Activated naive CD4-positive, alpha-beta T cell treated with anti-CD3 and anti-CD28 coated beads, Interleukin-2, amount 10 ng/mL, durations not matched to agents 7 days and 5 days (primary cell): ENCODE data around the gene SCUBE1.

Experiments
- CTCF ChIA-PET: fragments of 350-600 bp; sonication (Branson Sonifier 250); formaldehyde crosslinking; loops from one replicate; lab custom pipeline; 2021; ENCODE audit warnings: antibody characterized with exemption; lab: Charles Lee
- DNase-seq: peaks from one replicate; pipeline ENCODE4 v3.0.0-alpha.2; 2020
- H3K27ac Mint-ChIP-seq: one replicate; pipeline ENCODE4 v1.8.0; 2021; ENCODE audit warnings: mild to moderate bottlenecking, moderate library complexity, mixed read lengths
- H3K27me3 Mint-ChIP-seq: one replicate; pipeline ENCODE4 v1.8.0; 2021; ENCODE audit warnings: mild to moderate bottlenecking, mixed read lengths
- H3K36me3 Mint-ChIP-seq: one replicate; pipeline ENCODE4 v1.8.0; 2021; ENCODE audit warnings: mixed read lengths
- H3K4me1 Mint-ChIP-seq: one replicate; pipeline ENCODE4 v1.8.0; 2021; ENCODE audit warnings: mixed read lengths
- H3K4me3 Mint-ChIP-seq: one replicate; pipeline ENCODE4 v1.8.0; 2021; ENCODE audit warnings: mild to moderate bottlenecking, moderate library complexity, mixed read lengths
- H3K9me3 Mint-ChIP-seq: one replicate; pipeline ENCODE4 v1.8.0; 2021; ENCODE audit warnings: mixed read lengths

The SCUBE1 gene

DNA sequence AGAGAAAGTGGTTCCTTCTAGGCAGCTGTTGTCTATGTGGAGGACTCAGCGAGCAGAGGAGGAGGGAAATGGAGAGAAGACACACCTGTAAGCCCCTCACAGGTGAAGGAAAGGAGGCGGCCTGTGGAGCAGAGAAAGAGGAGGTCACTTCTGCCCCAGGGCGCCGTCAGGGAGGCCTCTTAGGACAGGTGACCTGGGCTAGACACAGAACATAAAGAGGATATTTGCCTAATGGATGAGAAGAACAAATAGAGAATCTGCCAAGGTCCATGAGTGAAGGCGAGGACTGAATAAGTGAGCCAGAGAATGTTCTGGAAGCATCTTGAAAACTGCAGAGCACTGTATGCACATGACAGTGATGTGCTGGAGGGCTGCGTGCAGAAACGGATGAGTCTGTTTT lies 2.2 kb upstream of the SCUBE1 start:
- Mint-ChIP-seq H3K9me3 (no peaks in the 10 kb centered on the region), H3K27ac (no peak overlapping the region), H3K4me1 (peaks cover 19% of the 10 kb centered on the region), H3K36me3 (no peaks in the 10 kb centered on the region), H3K4me3 (no peak overlapping the region), H3K27me3 (peaks cover 82% of the 10 kb centered on the region)
- CTCF ChIA-PET: interaction anchor here (0.8 to 5.5 kb wide), 19 partner anchors 9 to 115 kb away, joined by 3 to 197 read pairs (median 7); no protein-coding TSS in a partner anchor
- no peak for DNase-seq

DNA sequence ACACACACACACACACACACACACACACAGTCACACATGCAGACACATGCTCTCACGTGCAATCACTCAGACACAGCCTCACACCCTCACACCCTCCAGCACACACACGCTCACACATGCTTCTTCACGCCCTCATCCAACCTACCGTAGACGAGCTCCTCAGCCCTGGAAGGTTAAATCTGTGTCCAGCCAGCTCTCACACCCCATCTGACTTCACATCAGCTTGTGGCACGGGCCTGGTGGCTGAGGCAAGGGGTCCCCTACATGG lies 1.3 kb upstream of the SCUBE1 start:
- H3K9me3 Mint-ChIP-seq: no peaks in the 10 kb centered on the region
- H3K27me3 Mint-ChIP-seq: peaks cover 78% of the 10 kb centered on the region
- H3K36me3 Mint-ChIP-seq: no peaks in the 10 kb centered on the region
- DNase-seq: no peak
- no peak overlapping the region for H3K27ac Mint-ChIP-seq
- CTCF ChIA-PET: interaction anchor here (4.5 to 5.5 kb wide), 2 partner anchors 73 to 114 kb away, joined by 125 to 197 read pairs; no protein-coding TSS in a partner anchor
- H3K4me3 Mint-ChIP-seq: no peak overlapping the region
- peaks cover 19% of the 10 kb centered on the region for H3K4me1 Mint-ChIP-seq

- Mint-ChIP-seq H3K27me3 (peaks cover 78% of the 10 kb centered on the region), H3K4me3 (no peak overlapping the region), H3K4me1 (peaks cover 19% of the 10 kb centered on the region), H3K36me3 (no peaks in the 10 kb centered on the region), H3K9me3 (no peaks in the 10 kb centered on the region), H3K27ac (no peak overlapping the region)
- CTCF ChIA-PET: interaction anchor here (4.5 to 5.5 kb wide), 2 partner anchors 72 to 114 kb away, joined by 125 to 197 read pairs; no protein-coding TSS in a partner anchor
- DNase-seq: no peak
Measured at GRCh38 chr22:43343670-43344519, 723 bp upstream of the SCUBE1 start.

- no peaks in the 10 kb centered on the region for H3K36me3 Mint-ChIP-seq
- peaks cover 19% of the 10 kb centered on the region for H3K4me1 Mint-ChIP-seq
- CTCF ChIA-PET: interaction anchor here (5.5 kb wide), 1 partner anchor 71 kb away, joined by 197 read pairs; no protein-coding TSS in a partner anchor
- H3K4me3 Mint-ChIP-seq: no peak overlapping the region
- no peak for DNase-seq
- peaks cover 72% of the 10 kb centered on the region for H3K27me3 Mint-ChIP-seq
- no peaks in the 10 kb centered on the region for H3K9me3 Mint-ChIP-seq
- H3K27ac Mint-ChIP-seq: no peak overlapping the region
Measured at GRCh38 chr22:43342347-43343261, 568 bp downstream of the SCUBE1 start.

GRCh38 chr22:43341565-43341964 lies 1.6 kb downstream of the SCUBE1 start:
- Mint-ChIP-seq H3K4me1 (peaks cover 19% of the 10 kb centered on the region), H3K27me3 (peaks cover 68% of the 10 kb centered on the region), H3K27ac (no peak overlapping the region), H3K9me3 (no peaks in the 10 kb centered on the region), H3K4me3 (no peak overlapping the region), H3K36me3 (no peaks in the 10 kb centered on the region)
- CTCF ChIA-PET: interaction anchor here (1.9 to 2.2 kb wide), 2 partner anchors 68 to 110 kb away, joined by 8 to 13 read pairs; no protein-coding TSS in a partner anchor
- no peak for DNase-seq

- Mint-ChIP-seq H3K4me1 (peaks cover 8% of the 10 kb centered on the region), H3K4me3 (no peak overlapping the region), H3K27me3 (peaks cover 43% of the 10 kb centered on the region), H3K36me3 (no peaks in the 10 kb centered on the region), H3K9me3 (no peaks in the 10 kb centered on the region), H3K27ac (no peak overlapping the region)
- CTCF ChIA-PET: no interaction called here
- no peak for DNase-seq
Measured at GRCh38 chr22:43338766-43339345, 4.3 kb downstream of the SCUBE1 start.

GRCh38 chr22:43337946-43338345 lies 5.2 kb downstream of the SCUBE1 start:
- Mint-ChIP-seq H3K27ac (no peak overlapping the region), H3K4me1 (peaks cover 8% of the 10 kb centered on the region), H3K9me3 (no peaks in the 10 kb centered on the region), H3K36me3 (no peaks in the 10 kb centered on the region), H3K4me3 (no peak overlapping the region), H3K27me3 (peaks cover 47% of the 10 kb centered on the region)
- DNase-seq: no peak
- CTCF ChIA-PET: no interaction called here

GRCh38 chr22:43337385-43337784 lies 5.8 kb downstream of the SCUBE1 start:
- Mint-ChIP-seq H3K27me3 (peaks cover 49% of the 10 kb centered on the region), H3K36me3 (no peaks in the 10 kb centered on the region), H3K4me1 (peaks cover 6% of the 10 kb centered on the region), H3K27ac (no peak overlapping the region), H3K4me3 (no peak overlapping the region), H3K9me3 (no peaks in the 10 kb centered on the region)
- CTCF ChIA-PET: interaction anchor here (1.2 kb wide), 1 partner anchor 64 kb away, joined by 3 read pairs; no protein-coding TSS in a partner anchor
- no peak for DNase-seq

DNA sequence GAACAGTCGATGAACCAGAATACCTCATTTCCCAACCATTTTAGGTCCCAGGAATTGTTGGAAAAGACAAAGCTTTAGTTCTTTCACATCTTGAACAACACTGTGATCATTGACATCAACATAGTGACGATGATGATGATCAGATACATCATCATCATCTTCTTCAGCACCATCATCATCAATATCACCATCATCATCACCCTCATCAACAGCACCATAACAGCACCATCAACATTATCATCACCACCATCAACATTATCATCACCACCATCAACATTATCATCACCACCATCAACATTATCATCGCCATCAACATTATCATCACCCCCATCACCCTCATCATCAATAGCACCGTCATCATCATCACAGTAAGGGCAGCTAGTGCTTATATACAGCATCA lies 8.8 kb downstream of the SCUBE1 start:
- H3K36me3 Mint-ChIP-seq: no peaks in the 10 kb centered on the region
- no peaks in the 10 kb centered on the region for H3K9me3 Mint-ChIP-seq
- H3K27me3 Mint-ChIP-seq: peaks cover 25% of the 10 kb centered on the region
- DNase-seq: no peak
- CTCF ChIA-PET: no interaction called here
- no peak overlapping the region for H3K27ac Mint-ChIP-seq
- H3K4me1 Mint-ChIP-seq: peaks cover 4% of the 10 kb centered on the region
- H3K4me3 Mint-ChIP-seq: no peak overlapping the region

DNA sequence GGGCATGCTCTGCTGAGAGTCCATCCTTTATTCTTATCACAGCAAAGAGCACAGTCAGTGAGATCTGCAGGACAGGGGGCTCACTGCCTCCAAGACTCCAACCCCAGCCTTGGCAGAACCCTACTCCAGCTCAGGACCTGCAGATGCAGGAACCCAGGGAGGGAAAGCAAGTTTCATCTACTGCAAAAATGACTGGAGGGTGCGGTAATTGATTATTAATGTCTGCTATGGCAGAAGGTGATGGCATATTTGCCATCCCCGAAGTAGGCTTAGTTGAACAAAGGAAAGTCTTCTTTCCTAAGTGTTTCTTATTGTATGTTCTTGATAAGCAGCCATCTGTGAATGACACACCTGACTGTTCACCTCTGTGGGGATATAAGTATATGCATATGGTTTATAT lies 9.2 kb downstream of the SCUBE1 start:
- CTCF ChIA-PET: no interaction called here
- no peak overlapping the region for H3K4me3 Mint-ChIP-seq
- H3K27ac Mint-ChIP-seq: no peak overlapping the region

GRCh38 chr22:43333156-43333555 lies 10.0 kb downstream of the SCUBE1 start:
- Mint-ChIP-seq H3K4me1 (peaks cover 4% of the 10 kb centered on the region), H3K9me3 (no peaks in the 10 kb centered on the region), H3K27me3 (peaks cover 16% of the 10 kb centered on the region), H3K27ac (no peak overlapping the region), H3K36me3 (no peaks in the 10 kb centered on the region), H3K4me3 (no peak overlapping the region)
- CTCF ChIA-PET: no interaction called here
- DNase-seq: no peak

More for the DNA sequence above, 9.2 kb downstream of the SCUBE1 start:
- Mint-ChIP-seq H3K4me1 (peaks cover 4% of the 10 kb centered on the region), H3K9me3 (no peaks in the 10 kb centered on the region), H3K36me3 (no peaks in the 10 kb centered on the region), H3K27me3 (peaks cover 21% of the 10 kb centered on the region)
- DNase-seq: no peak

- Mint-ChIP-seq H3K36me3 (no peaks in the 10 kb centered on the region), H3K4me1 (peaks cover 4% of the 10 kb centered on the region), H3K27ac (no peak overlapping the region), H3K27me3 (peaks cover 21% of the 10 kb centered on the region), H3K4me3 (no peak overlapping the region), H3K9me3 (no peaks in the 10 kb centered on the region)
- CTCF ChIA-PET: no interaction called here
- DNase-seq: no peak
Measured at GRCh38 chr22:43331698-43332097, 11.5 kb downstream of the SCUBE1 start.

DNA sequence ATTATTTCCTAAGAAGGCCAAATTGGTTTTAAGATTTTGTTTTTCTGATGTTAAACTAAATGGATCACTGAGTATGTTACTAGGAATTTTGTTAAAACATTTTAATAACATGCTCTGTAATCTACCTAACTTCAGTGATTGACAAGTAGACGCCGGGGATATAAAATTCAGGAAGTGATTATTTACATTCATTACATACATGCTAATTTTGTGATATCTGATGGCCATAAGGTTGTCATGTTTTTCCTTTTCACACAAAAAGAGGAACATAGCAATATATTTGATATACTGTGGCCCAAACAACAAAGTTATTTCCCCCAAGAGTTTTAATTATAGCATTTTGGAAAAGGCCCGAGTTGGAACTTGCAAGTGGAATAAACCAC lies 12.1 kb downstream of the SCUBE1 start:
- CTCF ChIA-PET: no interaction called here
- Mint-ChIP-seq H3K4me1 (peaks cover 4% of the 10 kb centered on the region), H3K27me3 (peaks cover 28% of the 10 kb centered on the region), H3K27ac (no peak overlapping the region), H3K9me3 (no peaks in the 10 kb centered on the region), H3K4me3 (no peak overlapping the region), H3K36me3 (no peaks in the 10 kb centered on the region)
- no peak for DNase-seq
